Breast epithelium (tissue), 4 donors: ENCODE measurements around the gene FOLR3. TPM values are rescaled to one million over a fixed set of nuclear protein-coding genes. Genes with fewer than 3 reads are reported as not detected.
"Not testable (repeated sequence)": the region's sequence is repeated elsewhere in the genome, so short reads cannot be mapped to it uniquely, and the experiment has no call there.

Source experiments
- DNase-seq, 2 donors: peaks; one replicate each; pipeline ENCODE4 v3.0.0-alpha.2; 2019; ENCODE audit warnings: low spot score in 2 of 2
- H3K27ac ChIP-seq, 2 donors: fragments of 200-600 bp; sonication (generic) in 1 of 2; one replicate each; pipeline ENCODE4 v1.5.1; 2016 to 2019; ENCODE audit warnings: mild to moderate bottlenecking in 1 of 2
- H3K27me3 ChIP-seq, 2 donors: fragments of 200-600 bp; sonication (generic) in 1 of 2; one replicate each; pipeline versions ENCODE4 v1.5.1 to v1.6.0; 2017 to 2019; ENCODE audit warnings: control low read depth in 1 of 2, mild to moderate bottlenecking in 1 of 2
- H3K36me3 ChIP-seq: fragments of 200-600 bp; one replicate; pipeline ENCODE4 v1.5.1; 2019
- H3K4me1 ChIP-seq, 2 donors: fragments of 200-600 bp; sonication (generic); one replicate each; pipeline ENCODE4 v1.5.1; 2016 to 2019; ENCODE audit warnings: control low read depth in 1 of 2
- H3K4me3 ChIP-seq, 3 donors: fragments of 200-600 bp; sonication (generic); 1 replicate in 2 of 3; 2 replicates in 1 of 3; pipeline ENCODE4 v1.5.1; 2016 to 2019; ENCODE audit warnings: mild to moderate bottlenecking in 3 of 3, moderate library complexity in 2 of 3
- H3K9me3 ChIP-seq, 2 donors: fragments of 200-600 bp; sonication (generic) in 1 of 2; one replicate each; pipeline ENCODE4 v1.5.1; 2016 to 2019; ENCODE audit warnings: control low read depth in 1 of 2
- POLR2A ChIP-seq: fragments of 450-650 bp; IDR thresholded peaks from one replicate; pipeline ENCODE4 v1.6.1; 2016; ENCODE audit warnings: antibody characterized with exemption, mild to moderate bottlenecking, moderate library complexity
- POLR2AphosphoS5 ChIP-seq, 3 donors: sonication (generic); formaldehyde crosslinking; IDR thresholded peaks; one replicate each; pipeline ENCODE4 v1.6.1; 2017; ENCODE audit warnings: antibody characterized with exemption in 3 of 3
- intact Hi-C: fragments of 100-400 bp; cut with DNase I; formaldehyde crosslinking; loops from one replicate; pipeline ENCODE4 v1.15.1; 2023; ENCODE audit warnings: low total_unique reads
- total RNA-seq, 3 donors: library from RNA; depleted of rRNA; stranded (reverse); fragments of >200 nt; gene quantifications; one replicate each; pipeline ENCODE4 v1.1.0, GENCODE V29; 2016
- TF ChIP-seq, protein P1 (sequence below), 3 donors: fragments of 450-650 bp; IDR thresholded peaks; one replicate each; pipeline ENCODE4 v1.5.1; 2016 to 2017; ENCODE audit warnings: antibody characterized with exemption in 3 of 3, mild to moderate bottlenecking in 3 of 3, moderate library complexity in 3 of 3

Gene FOLR3
- total RNA-seq, 3 donors from 2014 or later = 0.48 TPM; not detected in 2

DNA sequence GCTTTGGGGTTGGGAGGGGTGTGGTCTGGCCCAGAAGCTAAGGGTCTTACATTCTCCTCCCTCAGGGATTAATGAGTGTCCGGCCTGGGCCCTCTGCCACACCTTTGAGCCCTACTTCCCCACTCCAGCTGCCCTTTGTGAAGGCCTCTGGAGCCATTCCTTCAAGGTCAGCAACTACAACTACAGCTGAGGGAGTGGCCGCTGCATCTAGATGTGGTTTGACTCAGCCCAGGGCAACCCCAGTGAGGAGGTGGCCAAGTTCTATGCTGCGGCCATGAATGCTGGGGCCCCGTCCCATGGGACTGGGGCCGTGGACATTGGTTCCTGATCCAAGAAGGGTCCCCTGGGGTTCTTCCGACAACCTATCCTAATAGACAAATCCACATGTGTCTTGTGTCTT, 42.1 kb downstream of the FOLR3 start:
- Histone ChIP-seq H3K9me3 (no peaks in the 10 kb centered on the region), H3K4me3 (no peak overlapping the region), H3K36me3 (no peaks in the 10 kb centered on the region), H3K27ac (no peak overlapping the region), H3K4me1 (no peaks in the 10 kb centered on the region), H3K27me3 (no peaks in the 10 kb centered on the region)
- TF ChIP-seq, protein P1, sequence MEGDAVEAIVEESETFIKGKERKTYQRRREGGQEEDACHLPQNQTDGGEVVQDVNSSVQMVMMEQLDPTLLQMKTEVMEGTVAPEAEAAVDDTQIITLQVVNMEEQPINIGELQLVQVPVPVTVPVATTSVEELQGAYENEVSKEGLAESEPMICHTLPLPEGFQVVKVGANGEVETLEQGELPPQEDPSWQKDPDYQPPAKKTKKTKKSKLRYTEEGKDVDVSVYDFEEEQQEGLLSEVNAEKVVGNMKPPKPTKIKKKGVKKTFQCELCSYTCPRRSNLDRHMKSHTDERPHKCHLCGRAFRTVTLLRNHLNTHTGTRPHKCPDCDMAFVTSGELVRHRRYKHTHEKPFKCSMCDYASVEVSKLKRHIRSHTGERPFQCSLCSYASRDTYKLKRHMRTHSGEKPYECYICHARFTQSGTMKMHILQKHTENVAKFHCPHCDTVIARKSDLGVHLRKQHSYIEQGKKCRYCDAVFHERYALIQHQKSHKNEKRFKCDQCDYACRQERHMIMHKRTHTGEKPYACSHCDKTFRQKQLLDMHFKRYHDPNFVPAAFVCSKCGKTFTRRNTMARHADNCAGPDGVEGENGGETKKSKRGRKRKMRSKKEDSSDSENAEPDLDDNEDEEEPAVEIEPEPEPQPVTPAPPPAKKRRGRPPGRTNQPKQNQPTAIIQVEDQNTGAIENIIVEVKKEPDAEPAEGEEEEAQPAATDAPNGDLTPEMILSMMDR (IDR thresholded peaks at IDR 0.05) = no peak
- no peak for TF ChIP-seq POLR2AphosphoS5 (IDR thresholded peaks at IDR 0.05)
- TF ChIP-seq POLR2A = no peak
- intact Hi-C loops = no loop called here
- DNase-seq = no peak

DNA sequence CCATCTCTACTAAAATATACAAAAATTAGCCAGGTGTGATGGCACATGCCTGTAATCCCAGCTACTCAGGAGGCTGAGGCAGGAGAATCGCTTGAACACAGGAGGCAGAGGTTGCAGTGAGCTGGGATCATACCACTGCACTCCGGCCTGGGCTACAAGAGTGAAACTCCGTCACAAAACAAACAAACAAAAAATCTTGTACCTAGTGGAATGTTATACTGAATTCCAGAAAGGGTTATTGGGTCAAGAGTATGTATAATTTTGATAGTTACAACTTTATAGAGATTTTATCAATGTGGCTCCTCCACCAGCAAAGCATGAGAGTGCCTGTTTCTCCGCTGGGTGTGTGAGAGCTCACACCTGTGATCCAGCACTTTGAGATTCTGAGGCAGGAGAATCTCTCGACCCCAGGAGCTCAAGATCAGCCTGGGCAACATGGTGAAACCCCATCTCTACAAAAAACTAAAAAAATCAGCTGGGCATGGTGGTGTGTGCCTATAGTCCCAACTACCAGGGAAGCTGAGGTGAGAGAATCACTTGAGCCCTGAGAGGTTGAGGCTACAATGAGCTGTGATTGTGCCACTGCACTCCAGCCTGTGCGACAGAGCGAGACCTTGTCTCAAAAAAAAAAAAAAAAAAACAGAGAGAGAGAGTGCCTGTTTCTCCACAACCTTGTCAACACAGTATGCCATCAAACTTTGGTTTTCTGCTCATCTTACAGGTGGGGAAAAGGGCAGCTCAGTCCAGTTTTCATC, 43.7 kb downstream of the FOLR3 start:
- TF ChIP-seq, protein P1 (IDR thresholded peaks at IDR 0.05) = no peak
- no peak for TF ChIP-seq POLR2AphosphoS5 (IDR thresholded peaks at IDR 0.05)
- no peak for TF ChIP-seq POLR2A
- H3K4me3 ChIP-seq = no peak overlapping the region
- H3K27ac ChIP-seq = peak overlapping the region; percentile 64 to 75
- H3K9me3 ChIP-seq = no peaks in the 10 kb centered on the region
- H3K36me3 ChIP-seq = no peaks in the 10 kb centered on the region
- H3K4me1 ChIP-seq = no peaks in the 10 kb centered on the region
- intact Hi-C loops = no loop called here
- no peak for DNase-seq
- no peaks in the 10 kb centered on the region for H3K27me3 ChIP-seq

DNA sequence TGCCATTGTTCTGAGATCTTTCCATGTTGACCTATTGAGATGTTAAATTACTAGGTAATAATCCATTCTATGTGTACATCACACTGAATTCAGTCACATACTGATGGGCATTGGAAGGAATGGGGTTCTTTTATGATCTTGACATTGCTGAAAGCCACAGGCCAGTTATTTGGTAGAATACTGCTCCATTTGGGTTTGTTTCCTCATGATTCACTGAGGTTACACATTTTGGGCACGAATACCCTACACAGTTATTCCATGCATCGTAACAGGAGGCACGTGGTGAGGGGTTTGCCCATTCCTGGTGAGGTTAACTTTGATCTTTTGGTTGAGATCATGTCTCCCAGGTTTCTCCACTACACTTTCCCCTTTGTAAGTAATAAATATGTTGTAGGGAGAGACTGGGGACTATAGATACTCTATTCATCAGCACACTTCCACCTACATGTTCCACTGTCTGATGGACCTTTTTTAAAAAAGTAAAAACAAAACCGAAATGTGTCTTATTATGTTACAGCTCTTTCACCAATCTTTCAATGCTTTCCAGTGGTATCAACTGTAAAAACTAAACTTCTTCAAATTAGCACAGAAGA, 44.4 kb downstream of the FOLR3 start:
- Histone ChIP-seq H3K27me3 (no peaks in the 10 kb centered on the region), H3K36me3 (no peaks in the 10 kb centered on the region), H3K4me3 (no peak overlapping the region), H3K4me1 (no peaks in the 10 kb centered on the region), H3K9me3 (no peaks in the 10 kb centered on the region), H3K27ac (peak overlapping the region; percentile 64 to 75)
- intact Hi-C loops = no loop called here
- no peak for TF ChIP-seq POLR2AphosphoS5 (IDR thresholded peaks at IDR 0.05)
- TF ChIP-seq, protein P1 (IDR thresholded peaks at IDR 0.05) = no peak
- no peak for TF ChIP-seq POLR2A
- no peak for DNase-seq

DNA sequence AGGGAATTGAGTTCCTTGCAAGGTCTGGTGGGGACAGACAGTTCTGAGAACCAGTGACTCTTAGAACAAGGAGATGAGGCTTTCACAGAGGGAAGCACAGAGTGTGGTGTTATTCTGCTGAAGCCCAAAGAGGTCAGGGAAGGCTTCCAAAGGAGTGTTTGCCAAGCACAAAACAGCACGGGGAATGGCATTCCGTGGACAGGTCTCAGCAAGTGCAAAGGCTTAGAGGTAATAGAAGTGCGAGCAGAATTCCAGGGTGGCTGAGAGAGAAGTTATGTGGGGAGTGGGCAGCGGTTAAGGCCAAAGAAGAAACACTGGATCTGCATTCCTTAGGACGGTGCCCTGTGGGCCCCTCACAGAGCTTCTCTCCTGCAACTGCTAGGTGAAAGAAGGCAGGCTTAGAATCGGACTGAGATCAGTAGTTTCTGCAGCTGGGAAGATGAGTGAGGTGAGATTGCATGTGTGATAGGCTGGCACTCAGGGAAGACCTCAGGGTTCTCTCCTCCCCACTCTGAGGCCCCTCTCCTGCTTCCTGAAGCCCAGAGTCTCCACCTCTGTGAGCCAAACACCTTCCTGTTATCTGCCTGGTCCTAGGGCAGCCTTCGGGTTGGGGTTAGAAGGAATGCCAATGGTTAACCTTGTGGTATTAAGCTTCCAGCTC, 45.5 kb downstream of the FOLR3 start:
- H3K4me3 ChIP-seq = peak overlapping the region in 2 of 3 donors; percentile 22
- H3K27ac ChIP-seq = peak overlapping the region; percentile 79 to 86
- intact Hi-C loops, H3K4me1 ChIP-seq, H3K36me3 ChIP-seq, H3K9me3 ChIP-seq, H3K27me3 ChIP-seq: not testable (repeated sequence)
- DNase-seq = peak in 1 of 2 donors; percentile 89
- TF ChIP-seq POLR2AphosphoS5 (IDR thresholded peaks at IDR 0.05) = peak in 1 of 3 donors; percentile 44

DNA sequence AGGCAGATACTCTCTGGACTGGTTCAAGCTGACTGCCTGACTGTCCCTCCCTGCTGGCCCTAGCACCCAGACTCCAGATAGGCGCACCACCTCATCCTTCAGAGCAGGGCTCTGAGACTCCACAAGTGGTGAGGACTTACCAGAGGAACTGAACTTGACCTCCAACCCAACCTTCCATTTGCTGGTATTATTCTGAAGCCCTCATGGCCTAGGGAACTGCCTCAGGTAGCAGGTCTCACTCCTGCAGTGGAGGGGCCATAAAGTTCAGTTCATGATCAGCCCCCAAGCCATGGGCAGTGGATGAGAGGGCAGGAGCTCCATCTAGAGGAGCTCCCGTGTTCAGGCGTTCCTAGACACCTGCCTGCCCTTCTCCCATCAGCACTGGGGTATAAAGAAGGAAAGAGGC, 46.0 kb downstream of the FOLR3 start:
- H3K4me1 ChIP-seq, intact Hi-C loops, H3K36me3 ChIP-seq, H3K27me3 ChIP-seq, H3K9me3 ChIP-seq: not testable (repeated sequence)
- H3K27ac ChIP-seq = peak overlapping the region; percentile 79 to 86
- DNase-seq = peak in 1 of 2 donors; percentile 32
- peak overlapping the region in 1 of 3 donors; percentile 37 for H3K4me3 ChIP-seq

DNA sequence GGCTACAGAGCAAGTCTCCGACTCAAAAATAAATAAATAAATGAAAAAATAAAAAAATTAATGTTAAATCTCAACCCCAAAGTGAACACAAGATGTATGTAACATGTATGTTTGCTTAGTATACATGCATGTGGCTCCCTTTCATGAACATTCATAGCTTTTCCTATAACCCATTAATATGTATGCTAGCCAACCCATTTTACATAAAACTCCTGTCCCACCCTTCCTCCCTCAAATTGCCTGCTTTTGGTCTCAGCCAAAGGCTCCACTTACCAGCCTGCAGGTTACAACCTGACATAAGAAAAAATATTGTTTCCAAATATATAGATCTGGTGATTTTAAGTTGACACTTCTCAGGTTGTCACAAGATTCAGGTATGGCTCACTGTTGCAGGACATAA, 52.7 kb downstream of the FOLR3 start:
- H3K27ac ChIP-seq = peak overlapping the region in 1 of 2 donors; percentile 70
- H3K9me3 ChIP-seq = no peaks in the 10 kb centered on the region
- DNase-seq = no peak
- TF ChIP-seq POLR2A (no peak), POLR2AphosphoS5 (IDR thresholded peaks at IDR 0.05) (no peak)
- TF ChIP-seq, protein P1 (IDR thresholded peaks at IDR 0.05) = no peak
- no peak overlapping the region for H3K4me3 ChIP-seq
- intact Hi-C loops = no loop called here
- H3K4me1 ChIP-seq = peaks cover 0 to 8% of the 10 kb centered on the region in 2 donors
- H3K27me3 ChIP-seq = no peaks in the 10 kb centered on the region
- H3K36me3 ChIP-seq = no peaks in the 10 kb centered on the region
